ENCODE data around the gene TBC1D16.
A peak's percentile ranks its signal among the peaks of the same experiment; 100 is the strongest.

Gene TBC1D16

GRCh38 chr17:79986411-79987186, 49.1 kb downstream of the TBC1D16 start:
- DNase-seq = no peak

- DNase-seq = no peak
Observed at GRCh38 chr17:79985943-79986391, 49.7 kb downstream of the TBC1D16 start.

GRCh38 chr17:79985361-79985942, 50.2 kb downstream of the TBC1D16 start:
- no peak for DNase-seq

- DNase-seq = no peak
Observed at GRCh38 chr17:79984877-79985276, 50.8 kb downstream of the TBC1D16 start.

- DNase-seq = no peak
Observed at GRCh38 chr17:79984045-79984840, 51.4 kb downstream of the TBC1D16 start.

GRCh38 chr17:79983456-79983855, 52.2 kb downstream of the TBC1D16 start:
- no peak for DNase-seq

GRCh38 chr17:79982986-79983385, 52.7 kb downstream of the TBC1D16 start:
- no peak for DNase-seq

- DNase-seq = no peak
Observed at GRCh38 chr17:79981661-79982101, 54.0 kb downstream of the TBC1D16 start.

GRCh38 chr17:79981090-79981489, 54.6 kb downstream of the TBC1D16 start:
- no peak for DNase-seq

- DNase-seq = no peak
Observed at GRCh38 chr17:79980246-79981043, 55.2 kb downstream of the TBC1D16 start.

GRCh38 chr17:79979816-79980215, 55.9 kb downstream of the TBC1D16 start:
- DNase-seq = no peak

GRCh38 chr17:79979221-79979741, 56.4 kb downstream of the TBC1D16 start:
- DNase-seq = no peak

- no peak for DNase-seq
Observed at GRCh38 chr17:79978548-79978855, 57.2 kb downstream of the TBC1D16 start.

- no peak for DNase-seq
Observed at GRCh38 chr17:79977708-79978547, 57.7 kb downstream of the TBC1D16 start.

- no peak for DNase-seq
Observed at GRCh38 chr17:79977161-79977631, 58.5 kb downstream of the TBC1D16 start.

- no peak for DNase-seq
Observed at GRCh38 chr17:79976451-79976850, 59.2 kb downstream of the TBC1D16 start.

- DNase-seq = no peak
Observed at GRCh38 chr17:79975498-79976134, 60.1 kb downstream of the TBC1D16 start.

GRCh38 chr17:79974566-79975497, 60.8 kb downstream of the TBC1D16 start:
- no peak for DNase-seq

- DNase-seq = no peak
Observed at GRCh38 chr17:79971651-79972050, 64.0 kb downstream of the TBC1D16 start.

- DNase-seq = peak; percentile 45
Observed at GRCh38 chr17:79970576-79971068, 65.0 kb downstream of the TBC1D16 start.
